ENCODE results near the gene STMN1.

- TF ChIP-seq POLR2A (IDR thresholded peaks at IDR 0.05) (no peak), CTCF (IDR thresholded peaks at IDR 0.05) (no peak)
These were observed 48.2 kb upstream of the STMN1 start for GRCh38 chr1:25954282-25954938.
